Neuronal stem cell (in vitro differentiated cells): ENCODE data around the gene CRISP2.

Experiments used
- DNase-seq: peaks from one replicate; pipeline ENCODE4 v3.0.0-alpha.2; 2013; ENCODE audit warnings: low spot score
- H2AFZ ChIP-seq: one replicate; pipeline ENCODE4 v1.6.1; 2013; ENCODE audit warnings: mild to moderate bottlenecking, low read length, inconsistent platforms
- H2AK5ac ChIP-seq: 2 replicates; pipeline ENCODE4 v1.6.1; 2013; ENCODE audit warnings: low read depth, mild to moderate bottlenecking, inconsistent platforms, low read length, moderate library complexity, mixed read lengths
- H2BK120ac ChIP-seq: 2 replicates; pipeline ENCODE4 v1.6.1; 2013; ENCODE audit warnings: low read depth, mild to moderate bottlenecking, inconsistent platforms, low read length, moderate library complexity, mixed read lengths
- H2BK12ac ChIP-seq: one replicate; pipeline ENCODE4 v1.6.1; 2013; ENCODE audit warnings: low read length, inconsistent platforms
- H2BK15ac ChIP-seq: 2 replicates; pipeline ENCODE4 v1.6.1; 2013; ENCODE audit warnings: mild to moderate bottlenecking, low read length, inconsistent platforms, mixed read lengths
- H2BK5ac ChIP-seq: one replicate; pipeline ENCODE4 v1.6.1; 2013; ENCODE audit warnings: inconsistent platforms, mild to moderate bottlenecking, low read length, moderate library complexity
- H3K14ac ChIP-seq: one replicate; pipeline ENCODE4 v1.6.1; 2013; ENCODE audit warnings: low read length, inconsistent platforms
- H3K18ac ChIP-seq: 2 replicates; pipeline ENCODE4 v1.6.1; 2013; ENCODE audit warnings: low read length, inconsistent platforms
- H3K23ac ChIP-seq: 2 replicates; pipeline ENCODE4 v1.6.1; 2013; ENCODE audit warnings: low read depth, mild to moderate bottlenecking, mixed read lengths, low read length, inconsistent platforms; ENCODE audit not compliant: poor library complexity
- H3K27ac ChIP-seq: replicated peaks from 3 replicates; pipeline ENCODE4 v1.5.1; 2013; ENCODE audit warnings: low read length, inconsistent platforms
- H3K27me3 ChIP-seq, 3 experiments: 2 replicates each; pipeline ENCODE4 v1.6.1; 2013; ENCODE audit warnings: low read length in 3 of 3, mild to moderate bottlenecking in 2 of 3, inconsistent platforms in 1 of 3, low read depth in 1 of 3, mixed read lengths in 1 of 3, moderate library complexity in 1 of 3; ENCODE audit not compliant: control insufficient read depth in 3 of 3, insufficient read depth in 3 of 3
- H3K36me3 ChIP-seq, 2 donors: replicated peaks in 1 of 2; 2 replicates each; pipeline ENCODE4 v1.6.1; 2013; ENCODE audit warnings: low read length in 2 of 2; ENCODE audit not compliant: control insufficient read depth in 2 of 2, insufficient read depth in 2 of 2
- H3K4ac ChIP-seq: 2 replicates; pipeline ENCODE4 v1.6.1; 2013; ENCODE audit warnings: inconsistent platforms, mild to moderate bottlenecking, low read length, moderate library complexity
- H3K4me1 ChIP-seq, 2 donors: 1 replicate in 1 of 2; 2 replicates in 1 of 2; pipeline ENCODE4 v1.6.1; 2013; ENCODE audit warnings: low read length in 2 of 2, low read depth in 1 of 2; ENCODE audit not compliant: control insufficient read depth in 2 of 2, insufficient read depth in 1 of 2
- H3K4me2 ChIP-seq: one replicate; pipeline ENCODE4 v1.6.1; 2013; ENCODE audit warnings: mild to moderate bottlenecking, low read length, inconsistent platforms; ENCODE audit not compliant: insufficient read depth, poor library complexity, severe bottlenecking
- H3K4me3 ChIP-seq, 2 donors: 2 replicates each; pipeline ENCODE4 v1.5.1; 2013; ENCODE audit warnings: low read length in 2 of 2, mild to moderate bottlenecking in 2 of 2, inconsistent platforms in 1 of 2, moderate library complexity in 1 of 2
- H3K79me1 ChIP-seq: one replicate; pipeline ENCODE4 v1.6.1; 2013; ENCODE audit warnings: low read depth, mild to moderate bottlenecking, inconsistent platforms, low read length, moderate library complexity
- H3K9ac ChIP-seq: one replicate; pipeline ENCODE4 v1.6.1; 2013; ENCODE audit warnings: mild to moderate bottlenecking, low read depth, low read length, inconsistent platforms; ENCODE audit not compliant: poor library complexity
- H3K9me3 ChIP-seq, 2 donors: replicated peaks in 1 of 2; 2 replicates each; pipeline versions ENCODE3 to v1.6.1; 2013; ENCODE audit warnings: low read length in 2 of 2, mild to moderate bottlenecking in 2 of 2, inconsistent platforms in 1 of 2, low read depth in 1 of 2, mixed read lengths in 1 of 2, moderate library complexity in 1 of 2; ENCODE audit not compliant: control insufficient read depth in 2 of 2, insufficient read depth in 1 of 2
- H4K8ac ChIP-seq: one replicate; pipeline ENCODE4 v1.6.1; 2013; ENCODE audit warnings: low read depth, mild to moderate bottlenecking, inconsistent platforms, low read length, moderate library complexity
- H4K91ac ChIP-seq: one replicate; pipeline ENCODE4 v1.6.1; 2013; ENCODE audit warnings: low read length, low read depth, mild to moderate bottlenecking, inconsistent platforms; ENCODE audit not compliant: poor library complexity
- WGBS, 2 donors: extraction: QIAGEN DNeasy Blood & Tissue Kit; methylation state at CpG; one replicate each; pipeline ENCODE4 v1.1.7; 2013; ENCODE audit warnings: missing lambda C conversion rate in 2 of 2, mixed read lengths in 1 of 2; ENCODE audit not compliant: insufficient read length in 2 of 2, insufficient replicate concordance in 1 of 2; ENCODE audit errors: extremely low coverage in 2 of 2; 5-methylcytosine and 5-hydroxymethylcytosine counted together

The CRISP2 gene

DNA sequence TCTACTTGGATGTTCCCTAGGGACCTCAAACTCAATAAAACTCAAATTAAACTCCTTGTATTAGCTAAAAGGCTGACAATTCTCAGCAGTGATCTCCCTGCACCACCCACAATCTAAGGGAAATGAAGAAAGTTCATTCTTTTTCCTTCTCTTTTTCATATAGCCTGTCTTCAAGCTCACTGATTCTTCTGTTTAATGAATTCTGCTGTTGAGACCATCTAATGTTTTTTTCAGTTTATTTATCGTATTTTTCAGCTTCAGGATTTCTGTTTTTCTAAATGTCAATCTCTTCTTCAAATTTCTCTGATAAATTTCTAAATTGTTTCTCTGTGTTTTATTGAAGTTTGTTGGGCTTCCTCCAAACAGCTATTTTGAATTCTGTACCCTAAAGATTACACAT is 19.8 kb downstream of the CRISP2 start:
- Histone ChIP-seq H2BK12ac (no peak overlapping the region), H3K9ac (no peak overlapping the region)
- no CpG with 5 or more reads among the region's 1 CpG for WGBS, 2 donors

DNA sequence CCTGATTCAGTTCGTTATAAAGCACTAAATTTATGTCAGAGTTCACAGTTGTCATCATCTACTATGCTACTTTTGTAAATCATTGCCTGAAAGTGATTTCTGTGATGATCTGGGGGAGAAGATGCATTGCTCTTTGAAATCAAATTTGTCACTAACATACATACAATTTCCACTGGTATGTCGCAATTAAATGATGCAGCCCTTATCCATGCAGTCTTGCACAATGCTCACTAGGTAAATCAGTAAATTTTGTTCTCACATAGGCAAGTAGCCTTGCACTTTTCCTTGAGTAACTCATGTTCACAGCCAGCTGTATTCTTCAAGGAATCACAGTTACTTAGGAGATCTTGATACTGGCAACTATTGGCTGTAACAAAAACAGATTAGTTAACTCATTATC is 20.8 kb downstream of the CRISP2 start:
- Histone ChIP-seq H3K9ac (no peak overlapping the region), H3K9me3 (peaks cover 0 to 3% of the 10 kb centered on the region in 2 donors), H2BK12ac (no peak overlapping the region), H2BK120ac (no peak overlapping the region), H4K8ac (no peak overlapping the region), H2AFZ (no peak overlapping the region), H3K4ac (no peak overlapping the region), H4K91ac (no peak overlapping the region), H3K4me1 (no peaks in the 10 kb centered on the region), H3K23ac (no peak overlapping the region), H3K36me3 (no peaks in the 10 kb centered on the region), H3K18ac (no peak overlapping the region), H2AK5ac (no peak overlapping the region), H3K27me3 (no peaks in the 10 kb centered on the region), H3K79me1 (no peaks in the 10 kb centered on the region), H3K14ac (no peak overlapping the region), H2BK5ac (no peak overlapping the region), H3K4me3 (no peak overlapping the region), H3K4me2 (no peak overlapping the region), H2BK15ac (no peak overlapping the region), H3K27ac (no peak overlapping the region)
- WGBS, 2 donors: no CpG with 5 or more reads among the region's 2 CpGs
- no peak for DNase-seq

More for the DNA sequence above, 19.8 kb downstream of the CRISP2 start:
- Histone ChIP-seq H4K8ac (no peak overlapping the region), H3K79me1 (no peaks in the 10 kb centered on the region), H4K91ac (no peak overlapping the region), H2BK120ac (no peak overlapping the region), H3K9me3 (peaks cover 0 to 3% of the 10 kb centered on the region in 2 donors), H3K23ac (no peak overlapping the region), H3K4me3 (no peak overlapping the region), H3K4ac (no peak overlapping the region), H2AK5ac (no peak overlapping the region), H3K18ac (no peak overlapping the region), H3K4me1 (no peaks in the 10 kb centered on the region), H3K36me3 (no peaks in the 10 kb centered on the region), H3K27ac (no peak overlapping the region), H2BK5ac (no peak overlapping the region), H3K27me3 (no peaks in the 10 kb centered on the region), H2BK15ac (no peak overlapping the region), H2AFZ (no peak overlapping the region), H3K4me2 (no peak overlapping the region), H3K14ac (no peak overlapping the region)
- DNase-seq: no peak

DNA sequence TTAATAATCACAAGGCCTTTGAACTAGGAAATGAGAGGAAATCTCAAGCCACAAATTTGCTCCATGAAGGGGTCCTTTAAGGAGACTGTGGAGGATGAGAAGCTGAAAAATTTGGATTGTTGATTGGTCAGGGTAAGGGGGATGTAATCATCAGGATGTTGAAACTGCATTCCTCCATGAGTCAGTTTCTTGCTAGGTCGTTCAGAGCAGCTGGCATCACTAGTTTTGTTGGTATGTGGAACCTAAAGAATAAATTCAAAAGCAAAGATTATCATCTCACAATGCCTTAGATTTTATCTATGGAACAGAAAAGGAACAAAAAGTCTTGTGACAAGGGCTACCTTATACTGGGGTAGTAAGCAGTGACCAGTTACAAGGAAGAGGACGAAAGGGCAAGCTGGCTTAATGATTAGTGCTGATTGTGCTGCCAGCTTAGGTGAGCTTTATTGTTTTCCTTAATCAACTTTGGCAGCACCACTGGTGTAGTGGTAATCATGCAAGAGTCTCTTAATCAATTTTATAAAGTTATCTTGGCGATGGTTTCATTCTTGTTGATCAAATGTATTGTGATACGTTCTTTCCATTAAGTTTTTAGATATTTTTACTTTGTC is 36.6 kb downstream of the CRISP2 start:
- no peak overlapping the region for H2BK5ac ChIP-seq
- H3K23ac ChIP-seq: no peak overlapping the region
- H3K36me3 ChIP-seq: no peaks in the 10 kb centered on the region
- H2AK5ac ChIP-seq: no peak overlapping the region
- no peak overlapping the region for H2BK15ac ChIP-seq
- H3K18ac ChIP-seq: no peak overlapping the region
- H2BK120ac ChIP-seq: no peak overlapping the region
- H2AFZ ChIP-seq: no peak overlapping the region
- no peaks in the 10 kb centered on the region for H3K4me1 ChIP-seq
- WGBS, 2 donors: no CpG with 5 or more reads among the region's 4 CpGs
- H2BK12ac ChIP-seq: no peak overlapping the region
- no peaks in the 10 kb centered on the region for H3K9me3 ChIP-seq
- no peak overlapping the region for H3K14ac ChIP-seq
- no peak overlapping the region for H3K4ac ChIP-seq
- H3K27ac ChIP-seq: no peak overlapping the region
- H3K9ac ChIP-seq: no peak overlapping the region
- H3K27me3 ChIP-seq: no peaks in the 10 kb centered on the region
- H3K4me2 ChIP-seq: no peak overlapping the region
- no peak overlapping the region for H4K91ac ChIP-seq
- H3K4me3 ChIP-seq: no peak overlapping the region
- H4K8ac ChIP-seq: no peak overlapping the region
- H3K79me1 ChIP-seq: no peaks in the 10 kb centered on the region
- DNase-seq: no peak

DNA sequence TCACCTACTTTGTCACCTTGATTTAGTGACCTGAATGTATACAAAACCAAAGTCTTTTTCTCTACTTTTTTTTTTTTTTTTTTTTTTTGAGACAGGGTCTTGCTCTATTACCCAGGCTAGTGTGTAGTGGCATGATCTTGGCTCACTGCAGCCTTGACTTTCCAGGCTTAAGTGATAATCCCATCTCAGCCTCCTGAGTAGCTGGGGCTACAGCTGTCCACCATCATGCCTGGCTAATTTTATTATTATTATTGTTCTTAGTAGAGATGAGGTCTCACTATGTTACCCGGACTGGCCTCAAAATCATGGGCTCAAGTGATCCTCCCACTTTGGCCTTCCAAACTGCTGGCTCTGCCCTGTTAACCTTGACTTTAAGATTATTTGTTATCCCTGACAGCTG is 37.5 kb downstream of the CRISP2 start:
- Histone ChIP-seq H2AFZ (no peak overlapping the region), H4K91ac (no peak overlapping the region), H3K23ac (no peak overlapping the region), H3K4me1 (no peaks in the 10 kb centered on the region), H3K4me3 (no peak overlapping the region), H3K4me2 (no peak overlapping the region), H3K27ac (no peak overlapping the region), H3K18ac (no peak overlapping the region), H3K9ac (no peak overlapping the region), H2BK5ac (no peak overlapping the region), H2AK5ac (no peak overlapping the region), H2BK15ac (no peak overlapping the region), H3K79me1 (no peaks in the 10 kb centered on the region), H2BK12ac (no peak overlapping the region), H3K36me3 (no peaks in the 10 kb centered on the region), H3K14ac (no peak overlapping the region), H3K9me3 (no peaks in the 10 kb centered on the region), H3K27me3 (no peaks in the 10 kb centered on the region), H3K4ac (no peak overlapping the region), H4K8ac (no peak overlapping the region), H2BK120ac (no peak overlapping the region)
- no peak for DNase-seq
- no CpG with 5 or more reads among the region's 1 CpG for WGBS, 2 donors
